ENCODE data around the gene MPRIP.

GRCh38 chr17:17189559-17189958 lies 147.3 kb downstream of the MPRIP start:
- no peak for TF ChIP-seq POLR2AphosphoS5 (IDR thresholded peaks at IDR 0.05)
- TF ChIP-seq CTCF (IDR thresholded peaks at IDR 0.05), result no peak
- no peak for TF ChIP-seq POLR2A (IDR thresholded peaks at IDR 0.05)
- TF ChIP-seq EP300 (IDR thresholded peaks at IDR 0.05), result no peak
